Right renal cortex interstitium (tissue), 3 donors: ENCODE data around the gene SPATA12. TPM values are rescaled to one million over a fixed set of nuclear protein-coding genes. Genes with fewer than 3 reads are reported as not detected.
A peak's percentile ranks its signal among the peaks of the same experiment; 100 is the strongest.

Experiments
- DNase-seq, 3 donors: peaks; one replicate each; pipeline ENCODE4 v3.0.0-alpha.2; 2013; ENCODE audit warnings: low read depth in 3 of 3, low spot score in 2 of 3
- polyA plus RNA-seq, 3 donors: library from polyadenylated mRNA; unstranded; fragments of 120-200 nt; gene quantifications; one replicate each; pipeline ENCODE4 v1.2.1, GENCODE V29; 2013; ENCODE audit not compliant: insufficient read length in 3 of 3

SPATA12 gene, protein sequence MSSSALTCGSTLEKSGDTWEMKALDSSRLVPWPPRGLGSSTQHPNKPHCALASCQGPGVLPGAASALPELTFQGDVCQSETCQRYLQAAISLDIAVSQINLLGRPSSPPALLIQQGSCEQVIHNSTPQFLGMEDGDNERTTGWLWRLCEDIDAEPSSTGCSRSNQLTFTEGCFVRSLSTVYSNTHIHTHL
- polyA plus RNA-seq: under 1 TPM in 1 of 3 donors, not detected in 2; 0.07 TPM

DNA sequence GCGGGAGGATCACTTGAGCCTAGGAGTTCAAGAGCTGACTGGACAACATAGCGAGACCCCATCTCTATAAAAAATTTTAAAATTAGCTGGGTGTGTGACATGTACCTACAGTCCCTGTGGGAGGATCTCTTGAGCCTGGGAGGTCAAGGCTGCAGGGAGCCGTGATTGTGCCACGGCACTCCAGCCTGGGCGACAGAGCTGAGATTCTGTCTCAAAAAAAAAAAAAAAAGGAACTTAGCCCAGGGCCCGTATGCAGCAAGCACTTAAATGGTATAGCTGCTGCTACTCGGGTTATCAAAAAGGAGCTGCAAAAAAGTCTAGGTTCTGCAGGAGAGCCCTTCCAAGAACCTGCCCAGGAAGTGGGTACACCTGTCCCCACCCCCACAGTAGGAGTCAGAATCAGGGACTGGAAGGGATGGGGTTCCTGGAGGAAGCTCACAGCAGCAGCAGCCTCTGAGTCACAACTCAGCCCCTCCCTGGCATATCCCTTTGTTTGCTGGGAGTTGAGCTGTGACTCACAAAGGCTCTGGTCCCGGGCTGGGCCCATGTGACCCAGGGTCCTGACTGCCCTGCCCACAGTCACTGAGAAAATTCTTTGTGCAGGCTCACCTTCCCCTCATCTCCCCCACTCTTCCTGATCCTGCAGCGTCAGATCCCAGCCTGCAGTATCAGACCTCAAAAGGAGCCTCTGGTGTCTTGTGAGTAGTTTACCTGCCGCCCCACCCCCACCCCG lies at the start of gene SPATA12:
TSS of gene SPATA12 (plus strand) at position 576 of the 733 bp plus-strand sequence. CDS start 13,031 bp downstream, outside the sequence.
- no peak for DNase-seq

DNA sequence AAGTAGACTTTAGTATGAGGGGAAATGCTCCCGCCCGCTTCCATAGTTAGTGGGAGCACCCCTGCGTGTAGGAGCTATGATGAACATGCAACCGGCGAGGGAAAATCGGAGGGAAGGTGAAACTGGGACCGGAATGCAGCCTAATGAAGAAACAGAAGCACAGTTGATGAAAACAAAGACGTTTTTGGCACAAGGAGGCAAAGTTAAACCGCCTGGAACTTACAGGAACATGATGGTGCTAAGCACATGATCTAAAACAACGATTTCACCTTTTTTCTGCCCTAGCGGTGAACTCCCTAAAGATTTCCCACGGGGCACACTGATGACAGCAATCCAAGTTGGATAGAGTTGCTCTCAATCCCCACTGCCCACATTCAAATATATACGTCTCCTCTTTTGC lies 49.4 kb upstream of the SPATA12 start:
- DNase-seq: no peak

DNA sequence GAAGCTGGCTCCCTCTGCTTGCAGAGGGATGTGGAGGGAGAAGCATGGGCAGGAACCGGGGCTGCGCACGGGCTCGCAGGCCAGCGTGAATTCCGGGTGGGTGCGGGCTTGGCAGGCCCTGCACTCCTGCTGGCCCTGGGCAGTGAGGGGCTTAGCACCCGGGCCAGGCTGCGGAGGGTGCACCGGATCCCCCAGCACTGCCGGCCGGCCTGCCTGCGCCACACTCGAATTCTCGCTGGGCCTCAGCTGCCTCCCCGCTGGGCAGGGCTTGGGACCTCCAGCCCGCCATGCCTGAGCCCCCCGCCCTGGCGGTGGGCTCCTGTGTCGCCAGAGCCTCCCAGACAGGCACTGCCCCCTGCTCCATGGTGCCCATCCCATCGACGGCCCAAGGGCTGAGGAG lies 47.6 kb upstream of the SPATA12 start:
- no peak for DNase-seq

DNA sequence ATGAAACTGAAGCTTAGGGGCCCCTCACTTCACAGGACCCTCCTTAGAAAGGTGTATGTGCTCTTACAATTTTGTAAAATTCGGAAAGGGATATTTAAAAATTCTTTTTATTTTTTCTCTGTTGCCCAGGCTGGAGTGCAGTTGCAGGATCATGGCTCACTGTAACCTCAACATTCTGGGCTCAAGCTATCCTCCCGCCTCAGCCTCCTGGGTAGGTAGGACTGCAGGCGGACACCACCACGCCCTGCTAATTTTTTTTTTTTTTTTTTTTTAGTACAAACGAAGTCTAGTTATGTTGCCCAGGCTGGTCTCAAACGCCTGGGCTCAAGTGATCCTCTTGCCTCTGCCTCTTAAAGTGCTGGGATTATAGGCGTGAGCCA lies 45.1 kb upstream of the SPATA12 start:
- no peak for DNase-seq

DNA sequence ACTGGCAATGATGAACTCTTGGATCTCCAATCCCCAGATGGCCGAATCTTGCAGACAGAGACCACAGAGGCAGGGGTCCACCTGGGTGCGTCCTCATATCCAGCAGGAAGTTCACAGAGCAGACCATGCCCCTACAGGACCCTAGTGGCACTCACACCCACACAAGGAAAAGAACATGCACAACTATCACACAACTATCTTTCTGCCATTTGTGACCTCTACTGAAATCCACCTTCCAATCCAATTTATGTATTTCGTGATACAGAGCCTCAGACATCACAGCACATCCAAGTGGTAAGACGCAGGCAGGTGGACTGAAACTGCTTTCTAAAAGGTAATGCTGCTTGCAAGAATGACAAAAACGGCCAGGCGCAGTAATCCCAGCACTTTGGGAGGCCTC lies 44.6 kb upstream of the SPATA12 start:
- DNase-seq: no peak

DNA sequence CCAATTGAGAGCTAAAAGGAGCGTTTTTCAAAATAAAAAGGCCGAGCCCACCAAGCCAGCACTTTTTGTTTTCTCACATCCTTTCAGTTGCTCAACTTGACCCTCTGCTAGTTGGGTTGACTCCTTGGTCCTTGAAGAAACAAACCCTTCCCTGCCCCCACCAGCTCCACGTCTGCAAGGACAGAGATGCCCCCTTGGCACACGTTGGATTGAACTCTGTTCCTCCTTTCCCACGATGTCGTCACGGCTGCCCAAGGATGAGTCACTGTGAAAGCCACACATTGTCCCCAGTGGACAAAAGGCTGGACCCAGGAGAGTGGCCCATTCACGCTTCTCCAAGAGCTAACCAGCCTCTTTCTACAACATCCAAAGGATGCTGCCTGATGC lies 43.0 kb upstream of the SPATA12 start:
- DNase-seq: no peak

DNA sequence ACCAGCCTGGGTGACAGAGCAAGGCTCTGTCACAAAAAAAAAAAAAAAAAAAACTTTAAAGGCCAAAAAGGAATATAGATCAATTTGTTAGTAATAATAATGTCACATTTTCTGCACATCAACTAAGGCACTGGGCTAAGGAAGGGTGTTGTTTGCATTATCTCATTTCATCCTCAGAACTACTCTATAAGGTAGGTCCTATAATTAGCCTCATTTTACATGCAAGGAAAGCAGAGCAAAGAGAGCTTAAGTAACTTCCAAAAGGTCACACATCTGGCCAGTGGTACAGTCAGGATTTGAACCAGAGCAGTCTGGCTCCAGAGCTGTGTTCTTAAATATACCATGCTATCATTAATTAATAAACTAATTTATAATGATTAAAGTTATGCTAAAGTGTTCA lies 42.2 kb upstream of the SPATA12 start:
- no peak for DNase-seq

DNA sequence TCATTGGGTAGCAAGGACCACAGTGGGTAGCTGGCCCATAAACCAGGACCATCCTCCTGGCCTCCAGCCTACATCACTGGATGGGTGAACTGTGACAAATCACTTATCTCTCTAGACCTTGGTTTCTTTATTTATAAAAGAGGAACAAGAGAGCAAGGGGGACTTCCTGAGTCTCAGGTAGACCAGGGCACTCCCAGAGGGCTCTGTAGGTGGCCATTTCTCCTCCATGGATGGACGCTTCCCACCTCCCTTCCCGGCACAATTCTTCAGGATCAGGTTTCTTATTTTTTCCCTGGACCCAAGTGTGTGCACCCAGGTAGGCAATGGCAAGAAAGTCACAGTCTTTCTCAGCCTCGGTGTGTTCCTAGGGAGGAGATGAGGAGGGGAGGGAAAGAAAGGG lies 41.4 kb upstream of the SPATA12 start:
- DNase-seq: no peak

DNA sequence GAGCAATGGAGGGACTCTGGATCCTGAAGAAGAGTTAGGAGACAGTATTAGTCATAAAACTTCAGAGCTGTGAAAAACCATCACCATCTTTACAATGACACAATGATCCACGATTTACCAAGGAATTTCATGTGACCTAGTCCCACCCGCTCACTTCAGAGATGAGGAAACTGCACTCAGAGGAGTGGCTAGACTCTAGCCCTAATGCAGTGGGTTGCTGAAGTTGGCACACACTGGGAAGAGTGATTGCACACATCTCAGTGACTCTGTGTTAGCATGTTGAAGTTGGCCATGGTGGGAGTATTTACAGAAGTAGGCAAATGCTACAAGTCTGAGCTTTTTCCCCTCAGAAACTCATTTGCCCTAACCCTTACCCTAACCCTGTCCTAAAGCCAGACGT lies 35.2 kb upstream of the SPATA12 start:
- no peak for DNase-seq

DNA sequence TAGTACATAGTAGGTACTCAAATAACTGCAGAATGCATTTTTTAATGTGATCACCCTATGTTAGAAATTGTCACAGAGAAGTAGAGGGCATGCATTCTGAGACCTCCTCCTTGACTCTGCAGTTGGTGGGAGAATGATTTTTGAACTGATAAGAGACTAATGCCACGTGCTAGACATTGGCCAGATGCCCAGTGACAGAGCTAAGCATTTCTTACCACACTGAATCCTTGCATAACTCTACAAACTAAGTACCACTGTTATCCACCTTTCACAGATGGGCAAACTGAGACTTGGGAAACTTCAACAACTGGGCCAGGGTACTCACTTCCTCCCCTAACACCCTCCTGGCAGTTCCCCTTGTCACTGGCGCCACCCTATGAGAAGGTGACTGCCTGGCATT lies 33.5 kb upstream of the SPATA12 start:
- no peak for DNase-seq

DNA sequence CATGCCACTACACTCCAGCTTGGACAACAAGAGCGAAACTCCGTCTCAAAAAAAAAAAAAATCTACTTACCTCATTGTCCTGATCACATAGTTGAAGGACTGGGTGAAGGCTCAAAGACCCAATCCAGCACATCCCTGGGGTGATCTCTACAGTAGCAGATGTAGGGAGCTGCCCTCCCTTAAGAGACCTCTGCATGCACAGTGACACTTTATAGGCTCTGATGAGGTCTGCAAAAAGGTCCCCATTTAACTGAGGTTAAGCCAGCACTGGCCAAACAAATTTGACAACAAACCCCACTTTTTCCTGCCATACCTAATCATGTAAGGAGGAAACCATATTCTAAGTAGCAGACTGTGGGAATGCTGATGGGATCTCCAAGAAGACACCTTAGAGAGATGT lies 31.1 kb upstream of the SPATA12 start:
- no peak for DNase-seq

DNA sequence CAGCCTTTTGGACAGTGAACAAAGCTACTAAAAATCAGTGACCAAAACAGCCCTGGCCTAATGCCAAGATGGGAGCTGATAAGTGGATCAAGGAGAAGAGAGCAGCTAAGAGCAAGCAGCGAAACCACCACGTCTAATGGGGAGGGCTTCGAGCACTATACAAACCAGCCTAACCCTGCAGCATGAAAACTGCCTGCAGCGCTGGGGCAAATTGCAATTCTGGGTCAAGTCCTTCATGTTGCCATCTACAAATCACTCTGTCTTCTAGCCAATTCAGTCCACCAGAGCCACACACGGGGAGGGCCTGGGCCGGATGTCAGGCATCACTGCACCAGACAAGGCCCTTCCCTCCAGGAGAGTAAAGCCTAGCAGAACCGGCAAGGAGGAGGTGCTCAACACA lies 30.5 kb upstream of the SPATA12 start:
- DNase-seq: peak in 2 of 3 donors; percentile 44 to 56

DNA sequence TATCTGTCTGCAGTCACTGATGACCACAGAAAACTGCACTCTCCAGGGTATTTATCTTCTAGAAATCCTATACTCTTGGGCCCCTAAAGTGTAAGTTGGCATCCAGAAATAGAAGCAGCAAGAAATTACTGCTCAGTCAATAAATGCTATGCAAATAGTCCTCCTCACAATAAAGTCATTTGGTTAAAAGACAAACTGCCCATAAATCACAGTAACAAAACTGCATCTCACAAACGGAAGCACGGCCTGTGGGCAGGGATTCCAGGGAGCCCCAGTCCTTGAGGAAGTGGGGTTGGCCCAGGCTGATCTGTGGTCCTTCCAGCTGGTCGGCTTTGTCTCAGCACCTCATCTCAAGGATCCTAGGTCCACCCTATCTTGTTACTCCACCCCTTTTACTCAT lies 29.7 kb upstream of the SPATA12 start:
- no peak for DNase-seq

DNA sequence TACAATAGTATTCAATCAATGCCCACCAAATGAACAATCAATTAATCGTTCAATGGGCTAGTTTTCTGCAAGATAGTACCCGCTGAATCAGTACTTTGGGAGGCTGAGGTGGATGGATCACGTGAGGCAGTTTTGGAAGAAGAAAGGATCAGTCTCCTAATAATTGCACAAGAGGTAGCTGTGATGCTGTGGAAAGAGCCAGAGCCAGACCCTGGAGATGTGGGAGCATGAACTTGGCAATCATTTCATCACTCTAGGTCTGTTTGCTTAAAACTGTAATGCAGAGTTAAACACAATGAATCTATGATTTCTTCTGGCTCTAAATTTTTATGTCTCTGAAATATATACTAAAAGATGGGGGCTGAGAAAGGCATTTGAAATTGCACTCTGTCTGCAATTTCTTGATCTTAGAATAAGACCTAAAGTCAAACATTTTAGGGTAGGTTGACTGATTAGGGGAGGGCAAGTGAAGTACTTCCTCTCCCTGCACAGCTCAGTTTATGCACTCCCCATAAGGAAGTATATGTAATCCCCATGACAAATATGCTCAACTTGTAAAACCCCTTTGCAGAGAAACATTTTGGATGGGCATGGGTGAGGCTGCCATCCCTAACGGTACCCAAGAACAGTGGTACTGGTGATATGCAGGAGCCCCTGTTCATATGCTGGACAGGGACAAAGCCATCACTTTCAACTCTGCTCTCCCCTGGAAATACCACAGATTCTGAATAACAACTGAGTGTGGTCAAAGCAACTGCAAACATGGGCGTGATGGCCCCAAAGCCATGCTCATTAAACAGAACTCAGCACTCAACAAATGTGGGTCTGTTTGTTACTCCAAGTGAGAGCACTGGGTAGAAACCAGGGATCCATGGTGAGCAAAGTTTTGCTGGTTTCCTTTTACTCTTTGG lies 28.6 kb upstream of the SPATA12 start:
- DNase-seq: no peak

DNA sequence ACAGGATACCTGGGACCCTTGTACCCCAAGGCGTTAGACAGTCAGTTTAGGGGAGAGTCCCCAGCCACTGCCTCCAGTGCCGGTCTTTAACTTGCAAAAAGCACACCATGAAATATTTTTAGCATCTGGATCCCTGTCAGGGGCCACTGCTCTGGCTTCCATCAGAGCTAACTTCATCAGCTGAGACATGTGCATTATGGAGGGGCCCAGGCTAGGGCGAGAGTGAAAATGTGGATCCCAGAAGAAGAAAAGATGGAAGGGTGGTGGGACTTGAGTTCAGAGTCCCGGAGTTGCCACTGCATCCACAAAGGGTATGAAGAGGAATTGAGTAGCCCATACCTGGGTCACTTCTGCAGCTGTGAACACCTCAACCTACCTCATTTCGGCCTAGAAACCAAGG lies 23.5 kb upstream of the SPATA12 start:
- DNase-seq: no peak

DNA sequence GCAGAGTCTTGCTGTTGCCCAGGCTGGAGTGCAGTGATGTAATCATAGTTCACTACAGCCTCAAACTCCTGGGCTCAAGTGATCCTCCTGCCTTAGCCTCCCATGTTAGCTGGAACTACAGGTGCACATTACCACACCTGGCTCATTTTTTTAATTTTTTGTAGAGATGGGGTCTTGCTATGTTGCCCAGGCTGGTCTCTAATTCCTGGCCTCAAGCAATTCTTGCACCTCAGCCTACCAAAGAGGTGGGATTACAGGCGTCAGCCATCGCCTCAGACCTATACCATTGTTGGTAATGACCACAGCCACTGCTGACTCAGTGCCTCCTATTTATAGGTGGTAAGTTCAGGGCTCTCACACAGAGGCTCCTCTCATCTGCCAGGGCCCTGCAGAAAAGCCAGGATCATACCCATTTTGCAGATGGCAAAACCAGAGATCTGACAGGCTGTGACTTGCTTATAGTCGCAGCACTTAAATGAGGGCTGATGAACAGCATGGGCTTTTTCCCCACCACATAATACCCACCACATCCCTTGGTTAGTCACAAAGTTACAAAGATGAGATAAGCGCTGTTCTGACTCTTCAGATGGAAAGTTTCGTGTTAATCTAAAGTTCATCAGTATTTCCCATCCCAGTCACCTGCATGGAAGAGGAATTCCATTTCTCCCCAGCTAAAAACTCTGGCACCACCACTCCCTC lies 21.8 kb upstream of the SPATA12 start:
- DNase-seq: no peak

DNA sequence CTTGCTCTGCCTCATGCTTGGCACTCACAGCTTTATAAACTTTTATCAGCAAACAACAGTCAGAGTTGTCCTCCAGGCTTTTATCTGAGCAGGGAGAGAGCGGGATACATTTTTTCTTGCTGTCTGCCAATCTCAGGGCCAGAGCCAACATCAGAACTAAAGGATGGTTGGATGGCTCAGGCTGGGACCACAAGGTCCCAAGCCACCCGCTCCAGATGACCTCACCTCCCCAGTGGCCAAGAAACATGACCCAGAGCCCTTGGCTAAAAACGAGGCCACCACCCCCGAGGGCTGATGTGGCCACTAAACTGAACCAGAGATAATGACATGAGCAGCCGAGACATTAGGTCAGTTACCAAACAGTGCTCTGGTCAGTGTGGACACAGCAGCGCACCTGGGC lies 18.8 kb upstream of the SPATA12 start:
- no peak for DNase-seq

DNA sequence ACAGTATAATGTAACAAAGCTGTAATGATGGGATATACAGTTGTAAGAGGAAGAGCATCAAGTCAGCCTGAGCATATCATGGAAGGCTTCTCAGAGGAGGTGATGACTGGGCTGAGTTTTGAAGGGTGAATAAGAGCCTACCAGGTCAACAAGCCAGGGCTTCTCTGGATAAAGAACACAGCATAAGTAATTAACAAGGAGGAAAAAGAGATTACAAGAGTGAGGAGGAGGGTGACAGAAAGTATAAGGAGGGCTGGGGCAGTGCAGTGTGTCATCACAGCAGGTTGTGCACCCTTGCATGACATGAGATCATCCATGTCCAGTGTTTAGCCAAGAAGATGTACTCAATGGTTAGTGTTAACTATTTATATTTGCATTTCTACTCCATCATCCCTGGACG lies 16.9 kb upstream of the SPATA12 start:
- no peak for DNase-seq

DNA sequence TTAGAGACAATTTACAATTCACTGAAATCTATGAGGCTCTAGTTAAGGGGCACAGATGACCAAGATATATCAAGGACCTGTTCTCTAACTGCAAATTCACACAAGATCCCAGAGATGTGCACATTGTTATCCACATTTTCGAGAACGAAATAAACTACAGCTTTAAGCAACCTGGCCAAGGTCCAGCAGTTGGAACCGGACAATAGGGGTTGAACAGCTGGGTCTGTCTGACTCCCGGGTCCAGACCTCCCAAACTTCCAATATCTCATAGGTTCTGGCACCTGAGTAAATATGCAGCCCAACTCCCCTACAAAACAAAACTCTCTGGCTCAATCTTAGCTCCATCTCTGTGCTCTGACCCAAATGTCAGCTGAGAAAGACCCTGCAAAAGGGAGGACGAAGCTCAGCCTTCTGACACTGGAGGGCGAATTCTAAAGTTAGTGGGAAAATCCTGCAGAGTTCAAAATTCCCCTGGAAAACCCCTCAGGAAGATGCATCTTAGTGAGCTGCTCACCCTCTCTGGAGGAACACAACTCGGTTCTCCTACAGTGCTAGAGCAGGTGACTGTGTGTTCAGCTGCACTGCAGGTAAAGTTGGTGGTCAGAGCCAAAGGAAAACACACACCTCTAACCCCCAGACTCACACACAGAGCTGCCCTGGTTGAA lies 14.2 kb upstream of the SPATA12 start:
- DNase-seq: no peak

DNA sequence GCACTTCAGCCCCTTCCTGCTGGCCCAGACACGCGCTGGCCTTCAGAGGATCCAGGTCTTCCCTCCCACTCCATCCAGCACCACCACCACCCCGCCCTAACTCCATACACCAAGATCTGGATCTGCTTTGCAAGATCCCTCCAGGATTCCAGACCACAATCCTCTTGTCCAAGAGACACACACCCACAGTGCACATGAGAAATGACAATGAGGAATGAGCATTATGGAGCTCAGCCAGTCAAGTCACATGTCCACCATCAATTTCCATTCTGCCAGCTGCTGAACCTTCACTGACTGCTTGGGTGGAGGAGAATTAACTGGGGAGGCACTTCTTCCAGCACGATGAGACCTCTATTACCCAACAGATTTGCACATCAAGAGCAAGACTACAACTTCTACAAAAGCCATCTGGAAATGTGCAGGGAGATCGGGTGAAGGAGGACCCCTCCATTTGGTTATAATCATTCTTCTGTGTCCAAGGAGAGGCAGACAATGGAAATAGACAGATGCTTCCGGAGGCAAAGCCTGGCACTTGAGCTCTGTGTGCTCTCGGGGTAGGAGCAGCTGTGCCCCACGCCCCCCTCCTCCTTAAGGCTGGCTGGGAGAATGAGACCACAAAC lies 12.3 kb upstream of the SPATA12 start:
- DNase-seq: no peak
